ENCODE data around the gene MAP3K14.

GRCh38 chr17:45224671-45225050, 92.2 kb downstream of the MAP3K14 start:
- TF ChIP-seq EZH2 (IDR thresholded peaks at IDR 0.05; ENCODE audit: borderline replicate concordance, low read depth, low read length, poor library complexity, severe bottlenecking) (no peak), CTCF (conservative IDR thresholded peaks at IDR 0.05; ENCODE audit: low read depth, low read length) (no peak)

All from A673 (cell line).